T-helper 9 cell (primary cell): ENCODE measurements around the gene JUP.
A peak's percentile ranks its signal among the peaks of the same experiment; 100 is the strongest.

Source experiments
- DNase-seq: peaks from one replicate; pipeline ENCODE4 v3.0.0-alpha.2; 2020

Gene JUP

GRCh38 chr17:41748275-41748674, 38.2 kb downstream of the JUP start:
- no peak for DNase-seq

- no peak for DNase-seq
Measured at GRCh38 chr17:41741709-41742108, 44.8 kb downstream of the JUP start.

DNA sequence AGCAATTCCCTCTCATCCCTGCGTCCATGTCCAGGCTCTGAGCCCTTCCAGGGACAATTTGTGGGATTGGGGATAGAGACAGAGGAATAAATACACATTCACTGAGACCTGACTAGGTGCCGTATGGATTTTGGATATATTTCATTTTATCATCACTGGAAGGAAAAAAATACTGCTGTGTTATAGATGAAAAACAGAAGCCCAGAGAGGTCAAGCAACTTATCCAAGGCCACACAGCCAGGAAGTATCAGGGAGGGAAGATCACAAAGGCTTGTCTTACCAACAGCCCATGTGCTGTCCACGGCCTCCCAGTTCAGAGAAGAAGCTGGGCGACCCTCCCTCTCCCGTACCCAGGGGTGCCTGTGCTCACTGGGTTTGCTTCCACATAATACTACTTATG, 46.0 kb downstream of the JUP start:
- DNase-seq = no peak

- no peak for DNase-seq
Measured at GRCh38 chr17:41739661-41740352, 46.7 kb downstream of the JUP start.

DNA sequence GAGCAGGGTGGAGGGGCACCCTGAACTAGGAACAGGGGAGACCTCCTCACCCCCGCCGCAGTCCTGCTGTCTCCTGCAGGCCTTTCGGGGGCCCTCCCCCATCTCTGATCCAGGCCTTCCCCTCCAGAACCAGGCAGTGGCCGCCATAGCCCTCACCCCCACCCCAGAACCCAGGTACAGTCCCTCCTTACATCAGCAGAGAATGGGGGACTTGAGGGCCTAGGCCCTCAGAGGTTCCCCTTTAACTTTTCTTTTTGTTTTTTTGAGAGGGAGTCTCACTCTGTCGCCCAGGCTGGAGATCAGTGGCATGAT, 47.8 kb downstream of the JUP start:
- no peak for DNase-seq

GRCh38 chr17:41738077-41738800, 48.3 kb downstream of the JUP start:
- DNase-seq = peak; percentile 71

DNA sequence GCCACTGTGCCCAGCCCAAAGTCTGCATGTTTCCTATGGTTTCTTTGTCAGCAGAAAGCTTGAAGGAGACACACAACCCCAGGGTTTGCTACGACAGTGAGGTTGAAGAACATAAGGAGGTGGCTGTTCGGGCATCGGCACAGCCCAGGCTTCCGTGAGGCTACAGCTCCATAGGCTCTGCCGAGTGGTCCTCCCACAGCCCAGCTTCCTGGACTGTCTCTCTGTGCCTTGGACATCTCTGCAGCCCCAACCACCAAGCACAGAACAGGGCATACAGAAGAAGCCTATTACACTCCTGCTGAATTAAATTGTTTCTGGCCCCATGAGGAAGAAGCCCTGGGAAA, 48.9 kb downstream of the JUP start:
- DNase-seq = no peak

- no peak for DNase-seq
Measured at GRCh38 chr17:41736983-41737679, 49.4 kb downstream of the JUP start.

DNA sequence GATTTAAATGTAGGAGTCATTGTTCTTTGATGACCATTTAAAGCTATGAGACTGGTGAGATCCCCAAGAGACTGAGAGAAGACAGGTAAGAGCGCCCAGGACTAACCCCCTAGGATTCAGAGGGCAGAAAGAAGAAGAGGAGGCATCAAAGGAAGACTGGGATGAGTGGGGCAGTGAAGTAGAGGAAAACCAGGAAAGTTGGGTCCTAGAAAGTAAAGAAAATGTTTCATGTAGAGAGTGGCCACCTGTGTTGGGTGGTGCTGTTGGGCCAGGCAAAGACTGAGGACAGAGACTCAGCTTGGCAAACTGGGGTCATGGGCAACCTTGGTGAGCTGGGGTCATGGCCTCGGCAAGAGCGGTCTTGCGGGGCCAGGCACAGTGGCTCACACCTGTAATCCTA, 50.8 kb downstream of the JUP start:
- no peak for DNase-seq

DNA sequence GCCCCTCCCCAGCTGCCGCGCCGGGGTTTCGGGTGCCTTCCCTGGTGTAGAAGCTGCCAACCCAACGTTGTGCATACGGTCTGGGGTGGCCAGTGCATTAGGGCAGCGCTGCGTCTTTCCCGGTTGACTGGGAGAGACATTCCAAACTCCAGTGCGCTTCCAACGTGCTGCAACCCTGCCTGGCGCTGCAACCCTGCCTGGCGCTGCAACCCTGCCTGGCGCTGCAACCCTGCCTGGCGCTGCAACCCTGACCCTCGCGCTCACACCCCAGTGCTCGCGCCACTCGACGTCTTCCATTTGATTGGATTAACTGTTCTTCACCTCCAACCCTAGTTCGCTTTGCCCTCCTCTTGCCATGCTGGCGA, 51.6 kb downstream of the JUP start:
- no peak for DNase-seq

GRCh38 chr17:41734139-41734948, 52.2 kb downstream of the JUP start, which contains the start of gene HAP1:
HAP1 (minus strand) TSS chr17:41734643; CDS start chr17:41734634, 9 bp downstream.
- DNase-seq = no peak

- no peak for DNase-seq
Measured at GRCh38 chr17:41733348-41734138, 53.0 kb downstream of the JUP start.

- DNase-seq = no peak
Measured at GRCh38 chr17:41731836-41732235, 54.7 kb downstream of the JUP start.

DNA sequence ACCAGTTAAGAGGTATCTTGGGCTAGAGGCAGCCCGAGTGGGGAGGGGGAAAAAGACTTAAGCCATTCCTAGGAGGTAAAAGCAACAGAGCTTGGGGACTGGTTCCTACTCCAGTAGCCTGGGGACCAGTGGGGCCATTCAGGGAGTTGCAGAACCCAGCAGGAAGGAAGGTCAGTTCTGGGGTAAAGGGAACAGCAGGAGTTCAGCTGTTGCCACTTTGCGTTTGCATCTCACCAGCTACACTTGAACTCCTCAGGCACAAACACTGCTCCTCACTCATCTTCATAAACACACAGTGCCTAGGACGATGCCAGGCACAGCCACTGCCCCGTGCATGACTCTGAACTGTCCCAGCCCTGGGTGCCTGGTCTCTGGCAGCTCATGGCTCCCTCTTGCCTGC, 56.0 kb downstream of the JUP start:
- no peak for DNase-seq

DNA sequence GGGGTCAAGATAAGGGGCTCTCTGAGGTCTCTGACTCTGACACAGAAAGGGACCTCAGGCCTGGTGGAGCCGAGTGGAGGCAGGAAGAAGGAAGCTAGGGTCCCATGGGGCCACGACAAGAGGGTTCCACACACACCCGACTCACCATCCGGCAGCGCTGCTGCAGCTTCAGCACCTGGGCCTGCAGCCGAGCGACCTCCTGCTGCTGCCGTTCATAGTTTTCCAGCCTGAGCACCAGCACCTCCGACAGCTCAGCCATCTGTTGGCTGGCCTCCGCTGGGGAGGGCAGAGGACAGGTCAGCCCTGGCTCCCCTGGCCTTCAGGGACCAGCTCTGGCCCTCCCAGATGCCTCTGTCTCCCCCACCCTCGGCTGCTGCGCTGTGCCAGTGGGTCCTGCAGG, 58.5 kb downstream of the JUP start:
- no peak for DNase-seq

DNA sequence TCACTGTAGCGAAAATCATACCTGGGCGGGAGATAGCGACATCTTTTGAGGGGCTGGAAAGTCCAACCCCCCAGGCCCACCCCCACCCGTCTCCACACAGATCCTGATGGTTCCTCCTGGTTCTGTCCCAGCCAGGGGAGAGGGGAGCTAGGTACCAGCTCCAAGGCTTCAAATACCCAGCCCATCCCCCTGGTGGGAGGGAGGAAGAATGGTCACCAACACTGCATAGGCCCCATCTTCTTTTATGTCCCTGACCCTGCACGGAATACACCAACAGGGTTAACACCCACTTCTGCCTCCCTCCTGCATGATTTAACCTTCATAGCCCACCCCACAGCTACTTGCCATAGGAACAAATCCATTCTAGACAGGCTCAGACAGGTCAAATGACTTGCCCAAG, 61.4 kb downstream of the JUP start:
- no peak for DNase-seq

DNA sequence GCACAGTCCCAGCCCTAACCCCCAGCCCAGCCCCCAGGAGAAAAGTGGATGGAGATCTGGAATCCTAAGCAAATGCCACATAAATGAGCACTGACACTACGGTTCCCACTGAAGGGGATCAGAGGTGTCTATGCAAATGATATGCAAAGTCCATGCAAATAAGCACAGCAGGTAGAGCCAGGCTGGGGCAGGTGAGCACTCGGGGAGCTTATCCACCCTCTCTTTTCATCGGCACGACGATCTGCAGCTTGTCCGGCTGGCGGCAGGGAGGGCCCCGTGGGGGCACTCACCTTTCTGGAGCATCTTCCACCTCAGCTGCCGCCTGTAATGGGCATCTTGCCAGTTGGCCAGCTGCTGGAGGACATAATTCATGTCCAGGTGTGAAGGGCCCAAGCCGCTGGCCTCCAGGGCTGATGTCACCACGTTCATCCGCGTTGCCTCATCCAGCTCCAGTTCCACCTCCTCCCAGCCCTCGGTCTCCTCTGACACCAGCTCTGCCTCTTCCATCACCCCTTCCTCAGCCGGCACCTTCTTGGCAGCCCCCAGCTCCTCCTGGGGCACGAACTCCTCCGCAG, 61.9 kb downstream of the JUP start:
- no peak for DNase-seq

GRCh38 chr17:41723801-41724475, 62.6 kb downstream of the JUP start:
- no peak for DNase-seq

GRCh38 chr17:41722231-41722630, 64.3 kb downstream of the JUP start:
- DNase-seq = no peak

DNA sequence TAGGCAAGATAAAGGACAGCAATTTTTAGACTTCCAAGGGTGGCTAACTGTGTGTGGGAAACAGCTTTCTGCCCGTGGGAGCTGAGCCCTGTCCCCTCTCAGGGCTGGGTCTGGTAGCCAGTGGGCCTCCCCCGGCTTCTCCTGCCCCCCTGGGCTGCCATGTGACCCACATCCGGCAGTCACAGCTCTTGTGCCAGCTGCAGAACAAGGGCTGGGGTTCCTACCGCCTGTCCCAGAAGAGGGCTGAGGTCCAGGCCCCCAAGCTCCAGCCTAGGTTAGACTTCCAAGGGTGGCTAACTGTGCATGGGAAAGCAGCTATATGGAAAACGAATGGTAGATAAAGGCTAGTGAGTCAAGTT, 68.2 kb downstream of the JUP start:
- DNase-seq = no peak

GRCh38 chr17:41717408-41718286, 68.9 kb downstream of the JUP start:
- no peak for DNase-seq
